ENCODE measurements around the gene MYLIP.
A peak's percentile ranks its signal among the peaks of the same experiment; 100 is the strongest.

- TF ChIP-seq POLR2A (IDR thresholded peaks at IDR 0.05) (no peak), CTCF (IDR thresholded peaks at IDR 0.05 in 8 of 11, conservative IDR thresholded peaks at IDR 0.05 in 3 of 11) (peak in 8 of 11 experiments; percentile 10 to 58 (median 46)), POLR2AphosphoS5 (IDR thresholded peaks at IDR 0.05) (no peak)
Observed at GRCh38 chr6:16168858-16169257, 40.0 kb downstream of the MYLIP start.
